Measurements from ENCODE around the gene FOXB1.

The FOXB1 gene

GRCh38 chr15:60001610-60002527 lies 2.2 kb upstream of the FOXB1 start:
- no peak for DNase-seq (ENCODE audit: extremely low read depth, low read depth)
- TF ChIP-seq, protein P1, sequence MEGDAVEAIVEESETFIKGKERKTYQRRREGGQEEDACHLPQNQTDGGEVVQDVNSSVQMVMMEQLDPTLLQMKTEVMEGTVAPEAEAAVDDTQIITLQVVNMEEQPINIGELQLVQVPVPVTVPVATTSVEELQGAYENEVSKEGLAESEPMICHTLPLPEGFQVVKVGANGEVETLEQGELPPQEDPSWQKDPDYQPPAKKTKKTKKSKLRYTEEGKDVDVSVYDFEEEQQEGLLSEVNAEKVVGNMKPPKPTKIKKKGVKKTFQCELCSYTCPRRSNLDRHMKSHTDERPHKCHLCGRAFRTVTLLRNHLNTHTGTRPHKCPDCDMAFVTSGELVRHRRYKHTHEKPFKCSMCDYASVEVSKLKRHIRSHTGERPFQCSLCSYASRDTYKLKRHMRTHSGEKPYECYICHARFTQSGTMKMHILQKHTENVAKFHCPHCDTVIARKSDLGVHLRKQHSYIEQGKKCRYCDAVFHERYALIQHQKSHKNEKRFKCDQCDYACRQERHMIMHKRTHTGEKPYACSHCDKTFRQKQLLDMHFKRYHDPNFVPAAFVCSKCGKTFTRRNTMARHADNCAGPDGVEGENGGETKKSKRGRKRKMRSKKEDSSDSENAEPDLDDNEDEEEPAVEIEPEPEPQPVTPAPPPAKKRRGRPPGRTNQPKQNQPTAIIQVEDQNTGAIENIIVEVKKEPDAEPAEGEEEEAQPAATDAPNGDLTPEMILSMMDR (IDR thresholded peaks at IDR 0.05; ENCODE audit: low read depth, low read length, missing control alignments): no peak
- no peak overlapping the region for H3K4me3 ChIP-seq (replicated peaks; ENCODE audit: low read depth, low read length)

DNA sequence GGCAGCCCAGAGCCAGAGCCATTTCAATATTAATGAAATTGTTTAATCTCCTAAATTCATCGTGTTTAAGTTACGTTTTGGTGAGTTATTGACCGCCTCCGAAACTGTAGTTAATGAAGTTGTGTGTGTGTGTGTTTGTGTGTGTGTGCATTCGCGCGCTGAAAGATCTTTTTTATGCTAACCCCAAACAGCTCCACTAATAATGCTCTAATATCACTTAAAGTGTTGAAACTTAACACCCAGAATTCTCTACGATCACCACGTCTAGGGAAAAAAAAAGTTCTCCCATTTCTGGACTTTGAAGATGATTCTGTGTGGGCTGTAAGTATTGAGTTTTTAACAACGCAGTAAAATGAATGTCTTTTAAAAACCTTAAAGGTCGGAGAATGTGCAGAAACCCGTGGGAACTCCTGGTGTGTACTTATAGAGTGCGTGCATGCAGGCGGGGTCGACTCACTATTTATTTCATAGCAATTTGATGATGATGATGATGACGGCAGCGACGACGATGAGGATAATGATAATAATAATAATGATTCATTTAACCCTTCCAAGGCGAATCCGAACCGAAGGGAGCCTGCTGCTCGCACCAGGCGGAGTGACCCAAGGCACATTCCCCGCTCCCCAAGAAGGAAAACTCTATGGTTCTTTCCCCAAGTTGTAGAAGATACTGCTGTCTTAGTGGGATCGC lies 1.4 kb upstream of the FOXB1 start:
- TF ChIP-seq, protein P1 (IDR thresholded peaks at IDR 0.05; ENCODE audit: low read depth, low read length, missing control alignments): no peak
- no peak for DNase-seq (ENCODE audit: extremely low read depth, low read depth)
- H3K4me3 ChIP-seq (replicated peaks; ENCODE audit: low read depth, low read length): no peak overlapping the region

DNA sequence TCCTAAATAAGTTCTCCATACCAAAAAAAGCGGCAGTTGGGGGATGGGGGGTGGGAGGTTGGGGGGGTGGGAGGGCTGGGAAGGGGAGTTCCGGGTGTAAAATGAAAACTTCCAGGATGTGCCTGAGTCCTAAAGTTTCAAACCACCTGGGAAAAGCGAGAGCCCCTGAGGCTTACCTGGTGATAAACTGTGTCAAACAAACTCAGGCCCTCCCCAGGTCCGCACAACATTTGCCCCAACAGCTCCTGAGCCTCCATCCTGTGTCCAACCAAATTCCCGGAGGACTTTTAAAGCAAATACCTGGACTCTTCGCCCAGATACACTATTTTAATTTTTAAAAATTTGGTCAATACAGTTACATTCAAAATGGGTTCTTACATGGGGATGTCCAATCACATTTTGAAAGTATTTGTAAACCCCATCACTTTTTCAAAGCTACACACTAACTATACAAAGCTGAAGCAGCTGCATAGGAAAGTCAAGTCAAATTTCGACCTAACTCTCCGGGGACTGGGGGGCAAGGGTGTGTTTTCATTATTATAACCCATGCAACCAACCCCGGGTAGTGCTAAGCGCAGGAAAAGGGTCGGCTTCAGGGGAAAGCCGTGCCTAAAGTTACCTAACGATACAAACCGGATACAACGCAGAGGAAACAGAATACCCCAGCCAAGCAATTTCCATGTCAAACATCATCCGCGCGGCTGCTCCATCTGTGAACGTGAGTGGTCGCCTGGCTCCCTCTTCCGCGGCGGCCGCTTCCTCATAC lies 685 bp upstream of the FOXB1 start:
- H3K4me3 ChIP-seq (replicated peaks; ENCODE audit: low read depth, low read length): no peak overlapping the region
- TF ChIP-seq, protein P1 (IDR thresholded peaks at IDR 0.05; ENCODE audit: low read depth, low read length, missing control alignments): no peak
- no peak for DNase-seq (ENCODE audit: extremely low read depth, low read depth)

DNA sequence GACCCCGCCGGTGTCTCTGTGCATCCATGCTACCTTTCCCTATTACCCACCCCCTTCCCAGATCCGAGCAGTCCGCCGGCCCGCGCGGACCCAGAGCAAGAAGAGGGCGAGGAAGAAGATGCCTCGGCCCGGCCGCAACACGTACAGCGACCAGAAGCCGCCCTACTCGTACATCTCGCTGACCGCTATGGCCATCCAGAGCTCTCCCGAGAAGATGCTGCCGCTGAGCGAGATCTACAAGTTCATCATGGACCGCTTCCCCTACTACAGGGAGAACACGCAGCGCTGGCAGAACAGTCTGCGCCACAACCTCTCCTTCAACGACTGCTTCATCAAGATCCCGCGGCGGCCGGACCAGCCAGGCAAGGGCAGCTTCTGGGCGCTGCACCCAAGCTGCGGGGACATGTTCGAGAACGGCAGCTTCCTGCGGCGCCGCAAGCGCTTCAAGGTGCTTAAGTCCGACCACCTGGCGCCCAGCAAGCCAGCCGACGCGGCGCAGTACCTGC lies 788 bp downstream of the FOXB1 start:
- TF ChIP-seq, protein P1 (IDR thresholded peaks at IDR 0.05; ENCODE audit: low read depth, low read length, missing control alignments): no peak
- H3K4me3 ChIP-seq (replicated peaks; ENCODE audit: low read depth, low read length): no peak overlapping the region
- DNase-seq (ENCODE audit: extremely low read depth, low read depth): no peak

- H3K4me3 ChIP-seq (replicated peaks; ENCODE audit: low read depth, low read length): peak overlapping the region; percentile 34
- TF ChIP-seq, protein P1 (IDR thresholded peaks at IDR 0.05; ENCODE audit: low read depth, low read length, missing control alignments): no peak
- no peak for DNase-seq (ENCODE audit: extremely low read depth, low read depth)
These were observed 1.5 kb downstream of the FOXB1 start for GRCh38 chr15:60005352-60006202.

Measured in HFF-Myc (cell line).